HG02870 (cell line): ENCODE measurements around the gene RPS27.
"Not testable (repeated sequence)": the region's sequence is repeated elsewhere in the genome, so short reads cannot be mapped to it uniquely, and the experiment has no call there.

Experiments
- ATAC-seq: cut with Tn5 transposase; IDR thresholded peaks from one replicate; pipeline ENCODE4 v1.9.1; 2021; ENCODE audit warnings: mild to moderate bottlenecking, moderate library complexity; ENCODE audit not compliant: unreplicated experiment

RPS27 gene

GRCh38 chr1:153985341-153985912 is 5.1 kb upstream of the RPS27 start:
- ATAC-seq = no peak

- ATAC-seq = no peak
These were observed 4.4 kb upstream of the RPS27 start, which contains the start of gene RAB13 for GRCh38 chr1:153985941-153986761. RAB13 (minus strand) TSS chr1:153986339; CDS start chr1:153986236, 103 bp downstream.

GRCh38 chr1:153987621-153988020 is 2.9 kb upstream of the RPS27 start:
- ATAC-seq = no peak

GRCh38 chr1:153991151-153991630 is 629 bp downstream of the RPS27 start:
- ATAC-seq = no peak

- no peak for ATAC-seq
These were observed 1.2 kb downstream of the RPS27 start for GRCh38 chr1:153991806-153992205.

GRCh38 chr1:153995202-153995601 is 4.6 kb downstream of the RPS27 start:
- no peak for ATAC-seq

GRCh38 chr1:153995640-153996039 is 5.1 kb downstream of the RPS27 start:
- no peak for ATAC-seq

- ATAC-seq = not testable (repeated sequence)
These were observed 6.3 kb downstream of the RPS27 start for GRCh38 chr1:153996882-153997281.

- ATAC-seq = no peak
These were observed 9.9 kb downstream of the RPS27 start for GRCh38 chr1:154000420-154000819.

- ATAC-seq = no peak
These were observed 15.6 kb downstream of the RPS27 start for GRCh38 chr1:154006136-154006535.

- ATAC-seq = no peak
These were observed 21.6 kb downstream of the RPS27 start for GRCh38 chr1:154012129-154012528.

- not testable (repeated sequence) for ATAC-seq
These were observed 22.0 kb downstream of the RPS27 start for GRCh38 chr1:154012543-154012942.

- no peak for ATAC-seq
These were observed 23.8 kb downstream of the RPS27 start for GRCh38 chr1:154014154-154014907.

- no peak for ATAC-seq
These were observed 28.7 kb downstream of the RPS27 start for GRCh38 chr1:154019269-154019668.

- no peak for ATAC-seq
These were observed 29.4 kb downstream of the RPS27 start for GRCh38 chr1:154019940-154020339.

- not testable (repeated sequence) for ATAC-seq
These were observed 43.1 kb downstream of the RPS27 start for GRCh38 chr1:154033697-154034096.
